H54 (cell line): ENCODE results near the gene TPCN2.

Experiments used
- DNase-seq: peaks from one replicate; pipeline ENCODE4 v3.0.0; 2011; ENCODE audit warnings: low spot score, mixed read lengths; ENCODE audit not compliant: insufficient read length
- FAIRE-seq: peaks from 3 replicates; lab custom pipeline; 2011; peaks lifted over from hg19 to GRCh38; lab: Jason Lieb, UNC
- POLR2A ChIP-seq: IDR thresholded peaks from 2 replicates; pipeline ENCODE4 v1.6.1; 2011; ENCODE audit warnings: low read depth, mild to moderate bottlenecking, low read length

The TPCN2 gene

GRCh38 chr11:69053546-69054396, 5.0 kb downstream of the TPCN2 start:
- DNase-seq (no peak), FAIRE-seq (no peak)
- no peak for TF ChIP-seq POLR2A

GRCh38 chr11:69054397-69055211, 5.9 kb downstream of the TPCN2 start:
- DNase-seq, result no peak
- no peak for FAIRE-seq
- TF ChIP-seq POLR2A, result no peak

GRCh38 chr11:69055212-69055586, 6.5 kb downstream of the TPCN2 start:
- DNase-seq, result no peak
- FAIRE-seq, result no peak
- no peak for TF ChIP-seq POLR2A

- TF ChIP-seq POLR2A, result no peak
- FAIRE-seq (no peak), DNase-seq (no peak)
Measured at GRCh38 chr11:69055598-69056516, 7.1 kb downstream of the TPCN2 start.

GRCh38 chr11:69057236-69057635, 8.5 kb downstream of the TPCN2 start:
- no peak for FAIRE-seq
- TF ChIP-seq POLR2A, result no peak
- DNase-seq, result no peak

GRCh38 chr11:69057801-69058200, 9.1 kb downstream of the TPCN2 start:
- TF ChIP-seq POLR2A, result no peak
- DNase-seq, result no peak
- no peak for FAIRE-seq

- DNase-seq (no peak), FAIRE-seq (no peak)
- TF ChIP-seq POLR2A, result no peak
Measured at GRCh38 chr11:69058511-69059270, 10.0 kb downstream of the TPCN2 start.

- FAIRE-seq, result no peak
- no peak for DNase-seq
- no peak for TF ChIP-seq POLR2A
Measured at GRCh38 chr11:69059429-69059828, 10.7 kb downstream of the TPCN2 start.

- FAIRE-seq (no peak), DNase-seq (no peak)
- no peak; the same call in 1 of the 2 replicates for TF ChIP-seq POLR2A
Measured at GRCh38 chr11:69059985-69060384, 11.3 kb downstream of the TPCN2 start.

GRCh38 chr11:69060806-69061712, 12.3 kb downstream of the TPCN2 start:
- TF ChIP-seq POLR2A, result no peak
- DNase-seq (no peak), FAIRE-seq (no peak)

GRCh38 chr11:69061713-69062053, 13.0 kb downstream of the TPCN2 start:
- no peak for TF ChIP-seq POLR2A
- DNase-seq (no peak), FAIRE-seq (no peak)
